H1 (cell line): ENCODE measurements around the gene SMLR1. TPM values are rescaled to one million over a fixed set of nuclear protein-coding genes. Genes with fewer than 3 reads are reported as not detected.

ENCODE experiments used
- CTCF ChIA-PET: fragments of 300-600 bp; sonication (Branson Sonifier 250); formaldehyde crosslinking; loops from one replicate; lab custom pipeline; 2021; ENCODE audit not compliant: partially characterized antibody; lab: Charles Lee
- POLR2A ChIA-PET: fragments of 300-600 bp; sonication (Branson Sonifier 250); formaldehyde crosslinking; loops from one replicate; lab custom pipeline; 2021; ENCODE audit warnings: inconsistent platforms; ENCODE audit not compliant: partially characterized antibody; lab: Charles Lee
- DNase-seq, 2 experiments: peaks; one replicate each; pipeline versions ENCODE4 v3.0.0 to v3.0.0-alpha.2; 2010 to 2022; ENCODE audit warnings: low spot score in 2 of 2, low read depth in 1 of 2, mixed read lengths in 1 of 2
- FAIRE-seq: peaks from 2 replicates; lab custom pipeline; 2011; peaks lifted over from hg19 to GRCh38; lab: Jason Lieb, UNC
- H2AFZ ChIP-seq: 2 replicates; pipeline ENCODE4 v1.8.1; 2012; ENCODE audit warnings: low read length, inconsistent platforms
- H2AK5ac ChIP-seq: 2 replicates; pipeline ENCODE4 v1.6.1; 2013; ENCODE audit warnings: low read depth, low read length
- H2BK120ac ChIP-seq: replicated peaks from 2 replicates; pipeline ENCODE3; 2013; ENCODE audit warnings: low read depth, low read length, inconsistent platforms
- H2BK12ac ChIP-seq: 2 replicates; pipeline ENCODE4 v1.6.1; 2013; ENCODE audit warnings: low read depth, low read length
- H2BK15ac ChIP-seq: 2 replicates; pipeline ENCODE4 v1.6.1; 2013; ENCODE audit warnings: low read length
- H2BK20ac ChIP-seq: 2 replicates; pipeline ENCODE4 v1.6.1; 2013; ENCODE audit warnings: low read length
- H2BK5ac ChIP-seq: 2 replicates; pipeline ENCODE4 v1.6.1; 2013; ENCODE audit warnings: low read depth, low read length
- H3K14ac ChIP-seq: 2 replicates; pipeline ENCODE4 v1.6.1; 2013; ENCODE audit warnings: inconsistent platforms; ENCODE audit not compliant: insufficient read length
- H3K18ac ChIP-seq: 2 replicates; pipeline ENCODE4 v1.6.1; 2013; ENCODE audit warnings: low read length; ENCODE audit errors: extremely low read depth
- H3K23ac ChIP-seq: 2 replicates; pipeline ENCODE4 v1.6.1; 2013; ENCODE audit warnings: inconsistent platforms; ENCODE audit not compliant: insufficient read length
- H3K23me2 ChIP-seq: 2 replicates; pipeline ENCODE4 v1.6.1; 2013; ENCODE audit warnings: low read depth, low read length
- H3K27ac ChIP-seq: 2 replicates; pipeline ENCODE4 v1.6.1; 2011; ENCODE audit warnings: low read depth, low read length, inconsistent platforms
- H3K27me3 ChIP-seq, 4 experiments: replicated peaks in 1 of 4; 1 replicate in 1 of 4; 2 replicates in 3 of 4; pipeline versions ENCODE4 v1.6.1 to v1.8.1; 2011 to 2013; ENCODE audit warnings: low read length in 3 of 4, mild to moderate bottlenecking in 3 of 4, inconsistent platforms in 2 of 4, mixed read lengths in 2 of 4, moderate library complexity in 1 of 4; ENCODE audit not compliant: control insufficient read depth in 3 of 4, insufficient read depth in 3 of 4; ENCODE audit errors: extremely low read depth in 1 of 4
- H3K36me3 ChIP-seq, 4 experiments: 2 replicates each; pipeline versions ENCODE4 v1.6.1 to v1.8.1; 2011 to 2013; ENCODE audit warnings: mild to moderate bottlenecking in 4 of 4, low read length in 3 of 4, moderate library complexity in 2 of 4, control low read depth in 1 of 4, inconsistent platforms in 1 of 4; ENCODE audit not compliant: insufficient read depth in 4 of 4, control insufficient read depth in 2 of 4
- H3K4ac ChIP-seq: replicated peaks from 2 replicates; pipeline ENCODE3; 2013; ENCODE audit warnings: low read length, low read depth, mixed read lengths, inconsistent platforms; ENCODE audit not compliant: insufficient read length
- H3K4me1 ChIP-seq, 4 experiments: replicated peaks in 1 of 4; 1 replicate in 1 of 4; 2 replicates in 3 of 4; pipeline versions ENCODE4 v1.6.1 to v1.8.1; 2011 to 2013; ENCODE audit warnings: low read length in 3 of 4, inconsistent platforms in 2 of 4, mixed read lengths in 1 of 4; ENCODE audit not compliant: insufficient read depth in 4 of 4, control insufficient read depth in 3 of 4
- H3K4me2 ChIP-seq, 2 experiments: 2 replicates each; pipeline versions ENCODE4 v1.6.1 to v1.8.1; 2011 to 2013; ENCODE audit warnings: low read depth in 2 of 2, low read length in 2 of 2, control low read depth in 1 of 2, inconsistent platforms in 1 of 2, mild to moderate bottlenecking in 1 of 2; ENCODE audit not compliant: insufficient read depth in 1 of 2
- H3K4me3 ChIP-seq, 4 experiments: fragments of 200-600, 300-600 bp in 1 of 4; sonication (generic), shearing (Covaris generic), sonication (Bioruptor Twin) in 1 of 4; 2 replicates each; pipeline versions ENCODE4 v1.5.1 to v1.8.1; 2011 to 2016; ENCODE audit warnings: low read length in 4 of 4, low read depth in 3 of 4, control low read depth in 2 of 4, inconsistent platforms in 2 of 4, mild to moderate bottlenecking in 2 of 4, mixed read lengths in 1 of 4, moderate library complexity in 1 of 4; ENCODE audit not compliant: insufficient read depth in 2 of 4; ENCODE audit errors: extremely low read depth in 1 of 4
- H3K56ac ChIP-seq: replicated peaks from 2 replicates; pipeline ENCODE3; 2013; ENCODE audit warnings: low read depth, mild to moderate bottlenecking, mixed read lengths, low read length, inconsistent platforms; ENCODE audit not compliant: insufficient read length
- H3K79me1 ChIP-seq: 2 replicates; pipeline ENCODE4 v1.6.1; 2013; ENCODE audit warnings: low read depth, low read length, control low read depth
- H3K79me2 ChIP-seq, 2 experiments: 2 replicates each; pipeline versions ENCODE4 v1.6.1 to v1.8.1; 2012 to 2013; ENCODE audit warnings: low read length in 2 of 2, mild to moderate bottlenecking in 2 of 2, inconsistent platforms in 1 of 2; ENCODE audit not compliant: insufficient read depth in 2 of 2, control insufficient read depth in 1 of 2
- H3K9ac ChIP-seq, 4 experiments: replicated peaks in 1 of 4; 1 replicate in 1 of 4; 2 replicates in 3 of 4; pipeline versions ENCODE4 v1.6.1 to v1.8.1; 2011 to 2013; ENCODE audit warnings: low read depth in 3 of 4, low read length in 3 of 4, control low read depth in 2 of 4, mild to moderate bottlenecking in 2 of 4, moderate library complexity in 2 of 4, inconsistent platforms in 1 of 4; ENCODE audit errors: extremely low read depth in 1 of 4
- H3K9me3 ChIP-seq, 2 experiments: 2 replicates each; pipeline versions ENCODE4 v1.6.1 to v1.8.1; 2012 to 2013; ENCODE audit warnings: mild to moderate bottlenecking in 2 of 2, moderate library complexity in 2 of 2, control low read depth in 1 of 2, inconsistent platforms in 1 of 2, low read depth in 1 of 2, low read length in 1 of 2, mixed read lengths in 1 of 2; ENCODE audit not compliant: insufficient read depth in 2 of 2
- H4K20me1 ChIP-seq, 2 experiments: replicated peaks in 1 of 2; 2 replicates each; pipeline versions ENCODE3 to v1.8.1; 2011 to 2013; ENCODE audit warnings: inconsistent platforms in 2 of 2, low read length in 2 of 2, mild to moderate bottlenecking in 1 of 2; ENCODE audit not compliant: insufficient read depth in 2 of 2, control insufficient read depth in 1 of 2
- H4K5ac ChIP-seq: 2 replicates; pipeline ENCODE4 v1.6.1; 2013; ENCODE audit warnings: low read length, low read depth, mixed read lengths, inconsistent platforms; ENCODE audit not compliant: insufficient read length
- H4K8ac ChIP-seq: 2 replicates; pipeline ENCODE4 v1.8.0; 2013; ENCODE audit warnings: mild to moderate bottlenecking, moderate library complexity, low read length, inconsistent platforms; ENCODE audit not compliant: insufficient read depth; ENCODE audit errors: extremely low read depth
- H4K91ac ChIP-seq: replicated peaks from 2 replicates; pipeline ENCODE3; 2013; ENCODE audit warnings: low read length, mixed read lengths, inconsistent platforms; ENCODE audit not compliant: insufficient read length
- ASH2L ChIP-seq: fragments of 200-600, 300-600 bp; sonication (generic); IDR thresholded peaks from one replicate; pipeline ENCODE4 v1.7.1; 2017; ENCODE audit warnings: low read length
- CEBPB ChIP-seq: IDR thresholded peaks from 2 replicates; pipeline ENCODE4 v1.6.1; 2012; ENCODE audit warnings: low read depth, low read length
- HDAC6 ChIP-seq: IDR thresholded peaks from one replicate; pipeline ENCODE4 v1.7.1; 2012; ENCODE audit warnings: low read depth, mild to moderate bottlenecking, inconsistent platforms, low read length, moderate library complexity
- JUN ChIP-seq: IDR thresholded peaks from 2 replicates; pipeline ENCODE4 v1.6.1; 2011; ENCODE audit warnings: low read depth, mild to moderate bottlenecking, improper control_type of control experiment, low read length
- KDM5A ChIP-seq: fragments of 200-600 bp; IDR thresholded peaks from 2 replicates; pipeline ENCODE4 v1.7.1; 2012; ENCODE audit warnings: mild to moderate bottlenecking, low read length, inconsistent platforms, mixed read lengths
- MAFK ChIP-seq: IDR thresholded peaks from 2 replicates; pipeline ENCODE4 v1.6.1; 2012; ENCODE audit warnings: low read depth, mild to moderate bottlenecking, improper control_type of control experiment, low read length
- NRF1 ChIP-seq: IDR thresholded peaks from 2 replicates; pipeline ENCODE4 v1.6.1; 2011; ENCODE audit warnings: mild to moderate bottlenecking, low read depth, low read length, improper control_type of control experiment
- RAD21 ChIP-seq, 2 experiments: IDR thresholded peaks in 1 of 2; conservative IDR thresholded peaks in 1 of 2; 2 replicates each; pipeline ENCODE4 v1.6.1; 2011; ENCODE audit warnings: low read depth in 2 of 2, low read length in 2 of 2, improper control_type of control experiment in 1 of 2, inconsistent platforms in 1 of 2, mild to moderate bottlenecking in 1 of 2, moderate library complexity in 1 of 2
- SIX5 ChIP-seq: IDR thresholded peaks from 2 replicates; pipeline ENCODE4 v1.6.1; 2011; ENCODE audit warnings: mild to moderate bottlenecking, low read depth, low read length
- TBP ChIP-seq: IDR thresholded peaks from 2 replicates; pipeline ENCODE4 v1.6.1; 2011; ENCODE audit warnings: low read depth, low read length, improper control_type of control experiment
- YY1 ChIP-seq: IDR thresholded peaks from 2 replicates; pipeline ENCODE4 v1.6.1; 2011; ENCODE audit warnings: low read depth, mild to moderate bottlenecking, low read length
- WGBS, 2 experiments: shearing (Covaris generic) in 1 of 2; methylation state at CpG; one replicate each; pipeline versions ENCODE4 v1.1.6 to v1.1.7; 2013 to 2015; ENCODE audit warnings: low lambda C conversion rate in 2 of 2, mixed read lengths in 2 of 2, inconsistent platforms in 1 of 2, low coverage in 1 of 2, missing lambda C conversion rate in 1 of 2; ENCODE audit not compliant: insufficient replicate concordance in 2 of 2, insufficient coverage in 1 of 2, insufficient read length in 1 of 2; ENCODE audit errors: extremely low coverage in 1 of 2, missing lambda C conversion rate in 1 of 2; 5-methylcytosine and 5-hydroxymethylcytosine counted together
- polyA plus RNA-seq, 7 experiments: library from polyadenylated mRNA; depleted of rRNA in 3 of 7; stranded (reverse) in 5 of 7; unstranded in 2 of 7; fragments of >200 nt in 5 of 7; fragments of 200-250 nt in 2 of 7; gene quantifications; 1 replicate in 5 of 7; 2 replicates in 1 of 7; 4 replicates in 1 of 7; pipeline versions ENCODE4 v1.2.1 to v1.2.3, GENCODE V29; 2011 to 2013; ENCODE audit warnings: missing spikeins in 2 of 7, mixed read lengths in 2 of 7
- total RNA-seq: library from RNA; stranded (reverse); fragmentation: NEBNext Ultra II Directional; extraction: Animal tissue kit (Norgen Biotek cat#: 25700); gene quantifications from 2 replicates; pipeline ENCODE4 v1.2.1, GENCODE V29; 2021
- TF ChIP-seq, protein P1 (sequence below): IDR thresholded peaks from 2 replicates; pipeline ENCODE4 v1.6.1; 2012; ENCODE audit warnings: inconsistent platforms

Gene SMLR1
- total and polyA plus RNA-seq, 2 of the 8 experiments (the other 6 are each of a cell fraction or from before 2014, with no cell fraction given), result not detected

DNA sequence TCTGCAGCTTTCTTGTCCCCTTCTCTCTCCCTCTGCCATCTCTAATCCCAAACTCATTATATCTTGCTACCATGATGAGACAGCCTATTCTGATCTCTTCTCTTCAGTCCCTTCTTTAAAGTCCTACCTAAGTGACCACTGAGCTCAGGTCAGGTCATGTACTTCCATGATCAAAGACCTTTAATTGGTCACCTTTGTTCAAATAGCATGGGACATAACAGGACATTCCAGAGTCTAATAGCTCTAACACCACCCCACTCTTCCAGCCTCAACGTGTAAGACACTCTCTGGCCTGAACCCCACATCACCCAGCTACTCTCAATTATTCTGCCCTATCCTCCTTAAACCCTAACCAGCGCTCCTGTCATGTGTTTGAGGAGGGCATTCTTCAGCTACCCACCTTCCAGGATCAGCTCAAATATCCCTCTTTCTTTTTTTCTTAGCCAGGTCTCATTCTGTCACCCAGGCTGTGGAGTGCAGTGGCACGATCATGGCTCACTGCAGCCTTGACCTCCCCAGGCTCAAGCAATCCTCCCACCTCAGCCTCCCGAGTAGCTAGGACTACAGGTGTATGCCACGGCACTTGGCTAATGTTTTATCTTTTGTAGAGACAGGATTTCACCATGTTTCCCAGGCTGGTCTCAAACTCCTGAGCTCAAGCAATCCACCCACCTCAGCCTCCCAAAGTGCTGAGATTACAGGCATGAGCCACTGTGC is 2.1 kb upstream of the SMLR1 start:
- Histone ChIP-seq H2BK5ac (no peak overlapping the region), H2AK5ac (no peak overlapping the region; the same call in 1 of the 2 replicates), H2BK20ac (no peak overlapping the region), H3K14ac (no peak overlapping the region), H4K91ac (no peak overlapping the region), H3K56ac (no peak overlapping the region), H3K27ac (no peak overlapping the region), H3K23me2 (no peaks in the 10 kb centered on the region), H2BK12ac (0 out of 2 replicates have a peak overlapping the region, but pooled peaks have one; percentile 18), H3K27me3 (no peaks in the 10 kb centered on the region), H2AFZ (no peak overlapping the region), H3K4me3 (peak overlapping the region in 1 of 4 experiments; percentile 30; a peak in 1 of 8 replicates), H3K4me2 (peak overlapping the region in 1 of 2 experiments; percentile 43; a peak in 2 of 4 replicates), H3K79me2 (no peaks in the 10 kb centered on the region), H3K23ac (no peak overlapping the region), H3K18ac (no peak overlapping the region), H3K4ac (no peak overlapping the region), H3K9ac (no peak overlapping the region), H2BK15ac (no peak overlapping the region), H3K36me3 (no peaks in the 10 kb centered on the region), H3K79me1 (no peaks in the 10 kb centered on the region), H3K9me3 (no peaks in the 10 kb centered on the region), H4K5ac (no peak overlapping the region), H3K4me1 (peaks cover 0 to 8% (median 3%) of the 10 kb centered on the region in 4 experiments; a peak in 4 of 7 replicates), H4K20me1 (no peaks in the 10 kb centered on the region), H4K8ac (no peak overlapping the region), H2BK120ac (no peak overlapping the region)
- TF ChIP-seq ASH2L, result no peak
- no peak for TF ChIP-seq TBP
- TF ChIP-seq HDAC6, result no peak
- no peak for TF ChIP-seq RAD21 (IDR thresholded peaks at IDR 0.05 in 1 of 2, conservative IDR thresholded peaks at IDR 0.05 in 1 of 2; ENCODE audit: low read depth in 2 of 2, low read length in 2 of 2)
- TF ChIP-seq YY1, result no peak
- no peak for TF ChIP-seq JUN
- no peak for TF ChIP-seq NRF1
- TF ChIP-seq, protein P1, sequence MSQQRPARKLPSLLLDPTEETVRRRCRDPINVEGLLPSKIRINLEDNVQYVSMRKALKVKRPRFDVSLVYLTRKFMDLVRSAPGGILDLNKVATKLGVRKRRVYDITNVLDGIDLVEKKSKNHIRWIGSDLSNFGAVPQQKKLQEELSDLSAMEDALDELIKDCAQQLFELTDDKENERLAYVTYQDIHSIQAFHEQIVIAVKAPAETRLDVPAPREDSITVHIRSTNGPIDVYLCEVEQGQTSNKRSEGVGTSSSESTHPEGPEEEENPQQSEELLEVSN, result no peak
- no peak for TF ChIP-seq KDM5A
- TF ChIP-seq MAFK, result no peak
- TF ChIP-seq CEBPB, result no peak
- no peak for TF ChIP-seq SIX5
- WGBS, 2 experiments, result 93% methylated on average over 5 of the region's 5 CpGs; no CpG with 5 or more reads in 1 of the 2 experiments
- DNase-seq (no peak), FAIRE-seq (peak; percentile 28)
- ChIA-PET CTCF (interaction anchor here (1.0 to 2.1 kb wide), 2 partner anchors 18 to 48 kb away, joined by 3 to 5 read pairs; no protein-coding TSS in a partner anchor), POLR2A (interaction anchor here (0.8 kb wide), 1 partner anchor 150 kb away, joined by 3 read pairs; no protein-coding TSS in a partner anchor)
